ENCODE measurements around the gene FHL1. TPM values are rescaled to one million over a fixed set of nuclear protein-coding genes. Genes with fewer than 3 reads are reported as not detected.

The FHL1 gene
- total RNA-seq, 2 experiments from 2014 or later, result 27.2 to 28.4 TPM

DNA sequence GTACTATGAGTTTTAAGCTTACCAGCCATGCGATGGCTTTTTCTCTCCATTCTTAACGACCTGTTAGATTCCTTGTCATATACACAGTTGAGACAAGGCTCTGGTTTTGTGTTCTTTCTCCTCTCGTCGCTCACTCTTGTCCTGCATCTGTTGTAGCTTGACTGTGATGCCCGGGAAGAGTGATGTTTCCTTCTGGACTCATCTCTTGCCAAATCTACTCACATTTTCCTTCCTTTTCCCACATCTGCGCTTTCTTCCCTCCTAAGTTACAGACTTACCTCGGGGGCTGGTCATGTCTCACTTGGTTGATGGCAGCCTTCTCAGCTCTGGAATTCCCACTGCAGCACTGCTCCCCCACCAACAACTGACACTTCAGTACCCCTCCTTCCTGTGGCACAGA lies 108.7 kb downstream of the FHL1 start:
- Mint-ChIP-seq H3K27me3 (no peaks in the 10 kb centered on the region), H3K9me3 (no peaks in the 10 kb centered on the region), H3K36me3 (ENCODE audit: low read depth) (peaks cover 5% of the 10 kb centered on the region), H3K27ac (no peak overlapping the region), H3K4me1 (ENCODE audit: low read depth) (peaks cover 14% of the 10 kb centered on the region), H3K4me3 (no peak overlapping the region)
- Histone ChIP-seq H3K27ac (ENCODE audit: low read depth in 1 of 2, low read length in 2 of 2) (no peak overlapping the region), H3K4me3 (ENCODE audit: low read length) (no peak overlapping the region), H3K4me1 (ENCODE audit: insufficient read depth, low read length) (peaks cover 13% of the 10 kb centered on the region), H3K9me3 (ENCODE audit: control insufficient read depth in 1 of 2, insufficient read depth in 1 of 2, low read length in 2 of 2) (no peaks in the 10 kb centered on the region), H3K27me3 (ENCODE audit: control insufficient read depth in 1 of 2, insufficient read depth in 2 of 2, low read length in 2 of 2) (no peaks in the 10 kb centered on the region), H3K36me3 (ENCODE audit: insufficient read depth, low read length) (no peaks in the 10 kb centered on the region)
- ATAC-seq (ENCODE audit: poor library complexity) (no peak), DNase-seq (no peak)
- ChIA-PET CTCF (interaction anchor here (1.4 kb wide), 1 partner anchor 13 kb away, joined by 4 read pairs; no protein-coding TSS in a partner anchor), POLR2A (no interaction called here)
- intact Hi-C loops (cut with DNase I, micrococcal nuclease), result loop anchor here in 1 of 2 experiments (10.0 kb wide), 1 partner anchor 239 kb away; the partner anchor contains the start of gene HTATSF1
- TF ChIP-seq, protein P1, sequence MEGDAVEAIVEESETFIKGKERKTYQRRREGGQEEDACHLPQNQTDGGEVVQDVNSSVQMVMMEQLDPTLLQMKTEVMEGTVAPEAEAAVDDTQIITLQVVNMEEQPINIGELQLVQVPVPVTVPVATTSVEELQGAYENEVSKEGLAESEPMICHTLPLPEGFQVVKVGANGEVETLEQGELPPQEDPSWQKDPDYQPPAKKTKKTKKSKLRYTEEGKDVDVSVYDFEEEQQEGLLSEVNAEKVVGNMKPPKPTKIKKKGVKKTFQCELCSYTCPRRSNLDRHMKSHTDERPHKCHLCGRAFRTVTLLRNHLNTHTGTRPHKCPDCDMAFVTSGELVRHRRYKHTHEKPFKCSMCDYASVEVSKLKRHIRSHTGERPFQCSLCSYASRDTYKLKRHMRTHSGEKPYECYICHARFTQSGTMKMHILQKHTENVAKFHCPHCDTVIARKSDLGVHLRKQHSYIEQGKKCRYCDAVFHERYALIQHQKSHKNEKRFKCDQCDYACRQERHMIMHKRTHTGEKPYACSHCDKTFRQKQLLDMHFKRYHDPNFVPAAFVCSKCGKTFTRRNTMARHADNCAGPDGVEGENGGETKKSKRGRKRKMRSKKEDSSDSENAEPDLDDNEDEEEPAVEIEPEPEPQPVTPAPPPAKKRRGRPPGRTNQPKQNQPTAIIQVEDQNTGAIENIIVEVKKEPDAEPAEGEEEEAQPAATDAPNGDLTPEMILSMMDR (IDR thresholded peaks at IDR 0.05), result no peak

DNA sequence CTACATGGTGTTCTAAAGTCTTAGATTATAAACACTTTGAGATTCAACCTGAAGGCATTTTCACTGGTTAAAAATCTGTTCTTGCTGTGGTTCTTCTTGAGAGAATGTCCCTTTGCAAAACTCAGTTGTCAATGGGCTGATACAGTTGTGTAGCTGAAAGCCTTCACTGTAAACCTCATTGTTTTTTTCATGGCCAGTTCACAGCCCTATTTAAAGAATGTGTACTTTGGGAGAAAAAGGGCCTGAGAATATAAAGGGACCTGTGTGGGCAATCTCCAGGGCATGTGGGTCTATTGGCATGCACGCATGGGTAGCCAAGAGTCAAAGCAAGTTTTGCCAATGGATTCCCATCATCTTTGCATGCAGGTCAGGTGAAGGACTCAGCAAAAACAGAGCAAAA lies 111.6 kb downstream of the FHL1 start:
- H3K27me3 Mint-ChIP-seq, result no peaks in the 10 kb centered on the region
- Histone ChIP-seq H3K36me3 (ENCODE audit: insufficient read depth, low read length) (no peaks in the 10 kb centered on the region), H3K4me1 (ENCODE audit: insufficient read depth, low read length) (peaks cover 10% of the 10 kb centered on the region), H3K27ac (ENCODE audit: low read depth in 1 of 2, low read length in 2 of 2) (no peak overlapping the region), H3K4me3 (ENCODE audit: low read length) (no peak overlapping the region), H3K9me3 (ENCODE audit: control insufficient read depth in 1 of 2, insufficient read depth in 1 of 2, low read length in 2 of 2) (no peaks in the 10 kb centered on the region), H3K27me3 (ENCODE audit: control insufficient read depth in 1 of 2, insufficient read depth in 2 of 2, low read length in 2 of 2) (no peaks in the 10 kb centered on the region)
- no peak overlapping the region for H3K27ac Mint-ChIP-seq
- TF ChIP-seq, protein P1 (IDR thresholded peaks at IDR 0.05), result no peak
- intact Hi-C loops (cut with DNase I, micrococcal nuclease), result loop anchor here in 1 of 2 experiments (10.0 kb wide), 1 partner anchor 236 kb away; the partner anchor contains the start of gene HTATSF1
- H3K36me3 Mint-ChIP-seq (ENCODE audit: low read depth), result no peaks in the 10 kb centered on the region
- no peak for ATAC-seq (ENCODE audit: poor library complexity)
- H3K9me3 Mint-ChIP-seq, result no peaks in the 10 kb centered on the region
- H3K4me3 Mint-ChIP-seq, result no peak overlapping the region
- ChIA-PET POLR2A (no interaction called here), CTCF (no interaction called here)
- no peak for DNase-seq
- H3K4me1 Mint-ChIP-seq (ENCODE audit: low read depth), result peaks cover 9% of the 10 kb centered on the region

DNA sequence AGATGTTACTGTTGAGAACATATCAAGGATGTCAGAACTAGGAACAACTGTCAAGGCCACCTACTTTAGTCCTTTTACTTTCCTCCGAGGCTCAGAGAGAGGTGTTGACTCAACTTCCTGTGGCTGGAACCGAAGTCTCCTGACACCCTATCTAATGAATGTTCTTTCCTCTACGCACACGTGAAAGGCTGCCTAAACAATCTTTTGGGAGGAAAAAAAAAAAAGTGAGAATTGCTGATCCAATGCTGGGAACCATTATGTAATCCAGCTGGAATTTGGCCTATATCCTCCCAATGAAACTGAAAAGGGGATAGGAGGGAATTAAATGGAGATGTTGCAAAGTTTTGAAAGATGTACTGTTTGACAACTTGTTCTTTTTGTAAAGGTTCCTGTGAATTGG lies 112.2 kb downstream of the FHL1 start:
- H3K36me3 ChIP-seq (ENCODE audit: insufficient read depth, low read length), result no peaks in the 10 kb centered on the region
- H3K4me1 ChIP-seq (ENCODE audit: insufficient read depth, low read length), result peaks cover 10% of the 10 kb centered on the region
- H3K4me3 ChIP-seq (ENCODE audit: low read length), result no peak overlapping the region
- Mint-ChIP-seq H3K4me1 (ENCODE audit: low read depth) (peaks cover 9% of the 10 kb centered on the region), H3K36me3 (ENCODE audit: low read depth) (no peaks in the 10 kb centered on the region), H3K4me3 (no peak overlapping the region), H3K9me3 (no peaks in the 10 kb centered on the region), H3K27ac (no peak overlapping the region), H3K27me3 (no peaks in the 10 kb centered on the region)
- no peak overlapping the region for H3K27ac ChIP-seq (ENCODE audit: low read depth in 1 of 2, low read length in 2 of 2)
- DNase-seq (peak in 4 of 14 experiments; percentile 9 to 51 (median 24)), ATAC-seq (ENCODE audit: poor library complexity) (peak; percentile 39)
- CTCF ChIA-PET, result no interaction called here
- intact Hi-C loops (cut with DNase I, micrococcal nuclease), result loop anchor here in 1 of 2 experiments (10.0 kb wide), 1 partner anchor 235 kb away; the partner anchor contains the start of gene HTATSF1
- POLR2A ChIA-PET, result no interaction called here
- no peaks in the 10 kb centered on the region for H3K27me3 ChIP-seq (ENCODE audit: control insufficient read depth in 1 of 2, insufficient read depth in 2 of 2, low read length in 2 of 2)
- TF ChIP-seq, protein P1 (IDR thresholded peaks at IDR 0.05), result no peak
- H3K9me3 ChIP-seq (ENCODE audit: control insufficient read depth in 1 of 2, insufficient read depth in 1 of 2, low read length in 2 of 2), result no peaks in the 10 kb centered on the region
